HCT116 (cell line): ENCODE measurements around the gene PPIG. TPM values are rescaled to one million over a fixed set of nuclear protein-coding genes. Genes with fewer than 3 reads are reported as not detected.

Source experiments
- ATAC-seq: fragments of 200-7000 bp; cut with Tn5 transposase; 2 replicates; pipeline ENCODE4 v1.9.1; 2020; ENCODE audit warnings: mild to moderate bottlenecking, moderate library complexity
- BruUV-seq: library from RNA; stranded (reverse); fragments of 400-500 nt; replicated peaks from 2 replicates; lab custom pipeline; 2021; lab: Mats Ljungman, UMichigan
- CTCF ChIA-PET: fragments of 300-600 bp; sonication (Branson Sonifier 250); formaldehyde crosslinking; loops from one replicate; lab custom pipeline; 2021; ENCODE audit warnings: antibody characterized with exemption; lab: Charles Lee
- POLR2A ChIA-PET: fragments of 300-600, 350-600 bp; sonication (Branson Sonifier 250); formaldehyde crosslinking; loops from one replicate; lab custom pipeline; 2021; ENCODE audit warnings: antibody characterized with exemption; lab: Charles Lee
- RAD21 ChIA-PET, 2 experiments: fragments of 300-600 bp; sonication (Branson Sonifier 250); formaldehyde crosslinking; loops; one replicate each; lab custom pipeline; 2023; ENCODE audit warnings: low total read pairs in 2 of 2; ENCODE audit not compliant: uncharacterized antibody in 2 of 2, unreplicated experiment in 2 of 2, low non-redundant PET in 1 of 2; lab: Charles Lee
- DNase-seq: peaks from one replicate; pipeline ENCODE4 v3.0.0-alpha.2; 2010; ENCODE audit warnings: low read depth, low spot score
- H2AFZ ChIP-seq: fragments of 200-600 bp; shearing (Covaris generic), sonication (generic); 2 replicates; pipeline ENCODE4 v1.6.1; 2017; ENCODE audit warnings: low read depth, mixed run types, mixed read lengths, antibody characterized with exemption, low read length; ENCODE audit not compliant: poor library complexity, severe bottlenecking
- H3K27ac ChIP-seq: 2 replicates; pipeline ENCODE4 v1.5.1; 2012; ENCODE audit warnings: low read depth, low read length
- H3K27me3 ChIP-seq: fragments of 200-600 bp; sonication (generic); 2 replicates; pipeline ENCODE4 v1.6.1; 2016; ENCODE audit warnings: mixed run types, low read length, mixed read lengths; ENCODE audit not compliant: insufficient read depth
- H3K36me3 ChIP-seq, 2 experiments: fragments of 200-500 bp in 1 of 2; fragments of 200-600 bp in 1 of 2; sonication (Bioruptor generic) in 1 of 2; sonication (generic) in 1 of 2; 2 replicates each; pipeline versions ENCODE4 v1.5.1 to v1.6.1; 2014 to 2016; ENCODE audit warnings: low read length in 2 of 2, inconsistent platforms in 1 of 2, mixed read lengths in 1 of 2, mixed run types in 1 of 2; ENCODE audit not compliant: insufficient read depth in 2 of 2, control insufficient read depth in 1 of 2
- H3K4me1 ChIP-seq, 2 experiments: fragments of 200-600 bp in 1 of 2; sonication (generic) in 1 of 2; 2 replicates each; pipeline versions ENCODE4 v1.5.1 to v1.6.1; 2012 to 2017; ENCODE audit warnings: low read length in 2 of 2, inconsistent platforms in 1 of 2, mild to moderate bottlenecking in 1 of 2, mixed read lengths in 1 of 2, mixed run types in 1 of 2, moderate library complexity in 1 of 2; ENCODE audit not compliant: insufficient read depth in 2 of 2, control insufficient read depth in 1 of 2
- H3K4me2 ChIP-seq: fragments of 200-600 bp; sonication (generic); 2 replicates; pipeline ENCODE4 v1.6.1; 2017; ENCODE audit warnings: mixed run types, low read length, mixed read lengths
- H3K4me3 ChIP-seq, 2 experiments: fragments of 200-600 bp in 1 of 2; sonication (generic) in 1 of 2; replicated peaks in 1 of 2; 2 replicates each; pipeline ENCODE4 v1.5.1; 2011 to 2016; ENCODE audit warnings: low read length in 2 of 2, control low read depth in 1 of 2, low read depth in 1 of 2, mild to moderate bottlenecking in 1 of 2, mixed read lengths in 1 of 2, mixed run types in 1 of 2
- H3K79me2 ChIP-seq: fragments of 200-600 bp; sonication (generic); 2 replicates; pipeline ENCODE4 v1.6.1; 2017; ENCODE audit warnings: mild to moderate bottlenecking, mixed run types, low read length, moderate library complexity, mixed read lengths; ENCODE audit not compliant: insufficient read depth
- H3K9ac ChIP-seq: fragments of 200-600 bp; sonication (generic); 2 replicates; pipeline ENCODE4 v1.6.1; 2016; ENCODE audit warnings: low read length, mixed read lengths
- H3K9me2 ChIP-seq: fragments of 200-600 bp; sonication (generic), shearing (Covaris generic); 2 replicates; pipeline ENCODE4 v1.6.1; 2017; ENCODE audit warnings: mixed run types, mild to moderate bottlenecking, moderate library complexity; ENCODE audit not compliant: insufficient read depth
- H3K9me3 ChIP-seq, 2 experiments: fragments of 200-500 bp in 1 of 2; fragments of 200-600 bp in 1 of 2; sonication (Bioruptor generic) in 1 of 2; sonication (generic) in 1 of 2; 2 replicates each; pipeline ENCODE4 v1.6.1; 2014 to 2017; ENCODE audit warnings: low read length in 2 of 2, mixed read lengths in 2 of 2, inconsistent platforms in 1 of 2, low read depth in 1 of 2, mild to moderate bottlenecking in 1 of 2, mixed run types in 1 of 2, moderate library complexity in 1 of 2; ENCODE audit not compliant: control insufficient read depth in 1 of 2, insufficient read depth in 1 of 2
- H4K20me1 ChIP-seq: fragments of 200-600 bp; sonication (generic), shearing (Covaris generic); 2 replicates; pipeline ENCODE4 v1.6.1; 2017; ENCODE audit warnings: mixed run types, mild to moderate bottlenecking, moderate library complexity; ENCODE audit not compliant: insufficient read depth
- CBX3 ChIP-seq: IDR thresholded peaks from 2 replicates; pipeline ENCODE4 v1.6.1; 2012; ENCODE audit warnings: low read depth
- REST ChIP-seq: IDR thresholded peaks from 2 replicates; pipeline ENCODE4 v1.6.1; 2012; ENCODE audit warnings: low read depth
- ZBTB33 ChIP-seq: IDR thresholded peaks from 2 replicates; pipeline ENCODE4 v1.6.1; 2011; ENCODE audit warnings: mild to moderate bottlenecking, low read length, moderate library complexity; ENCODE audit not compliant: insufficient replicate concordance; ENCODE audit errors: extremely low read depth
- intact Hi-C: fragments of 100-400 bp; cut with micrococcal nuclease; formaldehyde crosslinking; loops from 2 replicates; pipeline ENCODE4 v1.10.0; 2022
- total RNA-seq: library from RNA; stranded (reverse); gene quantifications from one replicate; pipeline ENCODE4 v1.2.1, GENCODE V29; 2021; ENCODE audit not compliant: unreplicated experiment

Gene PPIG
- total RNA-seq, 1 experiment from 2014 or later = 55.3 TPM

- no peaks in the 10 kb centered on the region for H3K4me1 ChIP-seq
- DNase-seq (no peak), ATAC-seq (no peak)
- BruUV-seq = no TSS peak
- H3K9me3 ChIP-seq = no peaks in the 10 kb centered on the region
- ChIA-PET POLR2A (no interaction called here), CTCF (no interaction called here), RAD21 (no interaction called here)
- no peaks in the 10 kb centered on the region for H3K9me2 ChIP-seq
- no peaks in the 10 kb centered on the region for H3K27me3 ChIP-seq
- no peak for TF ChIP-seq ZBTB33
- no peak for TF ChIP-seq CBX3
- no peak for TF ChIP-seq REST
- H3K4me2 ChIP-seq = no peak overlapping the region
- no peak overlapping the region for H2AFZ ChIP-seq
- no peaks in the 10 kb centered on the region for H3K36me3 ChIP-seq
- no peak overlapping the region for H3K9ac ChIP-seq
- intact Hi-C loops = no loop called here
- H3K79me2 ChIP-seq = peaks cover 100% of the 10 kb centered on the region
- H3K4me3 ChIP-seq = no peak overlapping the region
- H3K27ac ChIP-seq = no peak overlapping the region
- H4K20me1 ChIP-seq = peaks cover 18% of the 10 kb centered on the region; the same call in 1 of the 2 replicates
Measured at GRCh38 chr2:169599568-169599967, 15.4 kb downstream of the PPIG start.
